ENCODE results near the gene B4GALT1. TPM values are rescaled to one million over a fixed set of nuclear protein-coding genes. Genes with fewer than 3 reads are reported as not detected.

The B4GALT1 gene
- polyA plus RNA-seq, 1 donor (not counting 4 experiments of a cell fraction or from before 2014, with no cell fraction given) = 55.1 TPM

DNA sequence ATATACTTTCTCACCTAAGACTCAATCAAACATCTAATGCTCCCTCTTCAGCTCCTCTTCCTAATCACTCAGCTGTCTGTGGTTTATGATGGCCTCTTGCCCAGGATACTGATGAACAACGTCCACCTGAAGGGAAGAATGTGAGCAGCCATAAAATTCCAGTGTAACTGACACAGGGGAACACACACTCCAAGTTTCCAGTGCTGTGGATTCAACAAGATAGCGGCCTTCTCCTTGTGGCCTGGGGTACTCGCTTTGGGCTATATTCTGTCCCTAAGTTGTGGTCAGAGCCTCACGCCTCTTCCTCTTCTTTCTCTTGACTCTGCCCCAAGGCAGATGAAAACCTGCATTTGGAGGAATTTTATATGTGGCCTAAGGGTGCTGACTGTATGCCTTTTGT lies 11.7 kb downstream of the B4GALT1 start:
- peak overlapping the region; percentile 2 for H3K4me2 ChIP-seq (ENCODE audit: control insufficient read depth, extremely low read depth, insufficient read depth, low read depth, low read length)
- H2AFZ ChIP-seq (ENCODE audit: control insufficient read depth, low read length) = no peak overlapping the region
- FAIRE-seq = peak; percentile 72
- H3K4me3 ChIP-seq (ENCODE audit: control insufficient read depth in 2 of 3, extremely low read depth in 1 of 3, insufficient read depth in 2 of 3, low read depth in 1 of 3, low read length in 3 of 3) = no peak overlapping the region
- TF ChIP-seq, protein P1, sequence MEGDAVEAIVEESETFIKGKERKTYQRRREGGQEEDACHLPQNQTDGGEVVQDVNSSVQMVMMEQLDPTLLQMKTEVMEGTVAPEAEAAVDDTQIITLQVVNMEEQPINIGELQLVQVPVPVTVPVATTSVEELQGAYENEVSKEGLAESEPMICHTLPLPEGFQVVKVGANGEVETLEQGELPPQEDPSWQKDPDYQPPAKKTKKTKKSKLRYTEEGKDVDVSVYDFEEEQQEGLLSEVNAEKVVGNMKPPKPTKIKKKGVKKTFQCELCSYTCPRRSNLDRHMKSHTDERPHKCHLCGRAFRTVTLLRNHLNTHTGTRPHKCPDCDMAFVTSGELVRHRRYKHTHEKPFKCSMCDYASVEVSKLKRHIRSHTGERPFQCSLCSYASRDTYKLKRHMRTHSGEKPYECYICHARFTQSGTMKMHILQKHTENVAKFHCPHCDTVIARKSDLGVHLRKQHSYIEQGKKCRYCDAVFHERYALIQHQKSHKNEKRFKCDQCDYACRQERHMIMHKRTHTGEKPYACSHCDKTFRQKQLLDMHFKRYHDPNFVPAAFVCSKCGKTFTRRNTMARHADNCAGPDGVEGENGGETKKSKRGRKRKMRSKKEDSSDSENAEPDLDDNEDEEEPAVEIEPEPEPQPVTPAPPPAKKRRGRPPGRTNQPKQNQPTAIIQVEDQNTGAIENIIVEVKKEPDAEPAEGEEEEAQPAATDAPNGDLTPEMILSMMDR (optimal IDR thresholded peaks at IDR 0.05 in 1 of 3, IDR thresholded peaks at IDR 0.05 in 1 of 3, conservative IDR thresholded peaks at IDR 0.05 in 1 of 3; ENCODE audit: extremely low read depth in 1 of 3, insufficient read depth in 2 of 3, low read length in 3 of 3) = no peak
- TF ChIP-seq EZH2 (IDR thresholded peaks at IDR 0.05; ENCODE audit: low read length) = no peak
- peaks cover 3% of the 10 kb centered on the region for H4K20me1 ChIP-seq (ENCODE audit: control insufficient read depth, extremely low read depth, insufficient read depth, low read length)
- H3K79me2 ChIP-seq (ENCODE audit: control insufficient read depth, insufficient read depth, low read length) = peaks cover 96% of the 10 kb centered on the region
- H3K27me3 ChIP-seq (ENCODE audit: control insufficient read depth, extremely low read depth, insufficient read depth, low read length) = no peaks in the 10 kb centered on the region
- dilution Hi-C loops (cut with MboI; ENCODE audit: extremely low pct_ligation_motif_present, low sequenced_read_pairs) = no loop called here
- no peaks in the 10 kb centered on the region for H3K9me3 ChIP-seq (ENCODE audit: control insufficient read depth, low read depth, low read length)
- peaks cover 62% of the 10 kb centered on the region for H3K4me1 ChIP-seq (ENCODE audit: control insufficient read depth, extremely low read depth, insufficient read depth, low read length)
- no peak overlapping the region for H3K9ac ChIP-seq (ENCODE audit: control insufficient read depth, extremely low read depth, insufficient read depth, low read length)
- H3K36me3 ChIP-seq (ENCODE audit: control insufficient read depth in 2 of 2, extremely low read depth in 1 of 2, insufficient read depth in 2 of 2, low read length in 2 of 2) = no peaks in the 10 kb centered on the region
- DNase-seq (ENCODE audit: low read depth, low spot score) = no peak
- H3K9me1 ChIP-seq (ENCODE audit: control insufficient read depth, extremely low read depth, insufficient read depth, low read length) = peaks cover 6% of the 10 kb centered on the region
- no peak overlapping the region for H3K27ac ChIP-seq (ENCODE audit: control insufficient read depth, insufficient read depth, low read length)

DNA sequence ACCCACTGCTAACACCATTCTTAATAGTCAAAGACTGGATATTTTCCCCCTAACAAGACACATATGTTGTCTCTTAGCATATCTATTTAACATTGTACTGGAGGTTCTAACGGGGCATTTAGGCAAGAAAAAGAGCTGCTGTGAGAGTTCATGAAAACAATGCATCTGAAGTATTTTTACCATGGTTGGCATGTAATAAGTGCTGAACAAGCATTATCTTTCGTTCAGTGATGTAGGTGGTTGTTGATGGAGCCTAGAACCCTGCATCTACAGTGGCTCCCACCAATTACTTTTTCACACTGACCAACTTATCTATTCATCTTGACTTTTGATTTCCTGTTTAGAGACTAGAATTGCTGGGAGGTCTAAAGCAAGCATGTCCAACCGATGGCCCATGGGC lies 12.8 kb downstream of the B4GALT1 start:
- dilution Hi-C loops (cut with MboI; ENCODE audit: extremely low pct_ligation_motif_present, low sequenced_read_pairs) = no loop called here
- Histone ChIP-seq H3K27ac (ENCODE audit: control insufficient read depth, insufficient read depth, low read length) (no peak overlapping the region), H3K79me2 (ENCODE audit: control insufficient read depth, insufficient read depth, low read length) (peaks cover 99% of the 10 kb centered on the region), H3K9ac (ENCODE audit: control insufficient read depth, extremely low read depth, insufficient read depth, low read length) (no peak overlapping the region), H3K4me3 (ENCODE audit: control insufficient read depth in 2 of 3, extremely low read depth in 1 of 3, insufficient read depth in 2 of 3, low read depth in 1 of 3, low read length in 3 of 3) (no peak overlapping the region), H3K36me3 (ENCODE audit: control insufficient read depth in 2 of 2, extremely low read depth in 1 of 2, insufficient read depth in 2 of 2, low read length in 2 of 2) (no peaks in the 10 kb centered on the region), H2AFZ (ENCODE audit: control insufficient read depth, low read length) (no peak overlapping the region), H3K4me2 (ENCODE audit: control insufficient read depth, extremely low read depth, insufficient read depth, low read depth, low read length) (no peak overlapping the region), H3K9me3 (ENCODE audit: control insufficient read depth, low read depth, low read length) (no peaks in the 10 kb centered on the region), H3K9me1 (ENCODE audit: control insufficient read depth, extremely low read depth, insufficient read depth, low read length) (peaks cover 10% of the 10 kb centered on the region), H3K27me3 (ENCODE audit: control insufficient read depth, extremely low read depth, insufficient read depth, low read length) (no peaks in the 10 kb centered on the region), H4K20me1 (ENCODE audit: control insufficient read depth, extremely low read depth, insufficient read depth, low read length) (peaks cover 3% of the 10 kb centered on the region), H3K4me1 (ENCODE audit: control insufficient read depth, extremely low read depth, insufficient read depth, low read length) (peaks cover 52% of the 10 kb centered on the region)
- DNase-seq (ENCODE audit: low read depth, low spot score) = no peak
- no peak for FAIRE-seq
- TF ChIP-seq, protein P1 (optimal IDR thresholded peaks at IDR 0.05 in 1 of 3, IDR thresholded peaks at IDR 0.05 in 1 of 3, conservative IDR thresholded peaks at IDR 0.05 in 1 of 3; ENCODE audit: extremely low read depth in 1 of 3, insufficient read depth in 2 of 3, low read length in 3 of 3) = no peak
- TF ChIP-seq EZH2 (IDR thresholded peaks at IDR 0.05; ENCODE audit: low read length) = no peak

All from keratinocyte (primary cell).